KG1 (cell line): ENCODE measurements around the gene ZNF532.

Source experiments
- DNase-seq: peaks from one replicate; lab custom pipeline; 2025; lab: John Stamatoyannopoulos, UW

ZNF532 gene

DNA sequence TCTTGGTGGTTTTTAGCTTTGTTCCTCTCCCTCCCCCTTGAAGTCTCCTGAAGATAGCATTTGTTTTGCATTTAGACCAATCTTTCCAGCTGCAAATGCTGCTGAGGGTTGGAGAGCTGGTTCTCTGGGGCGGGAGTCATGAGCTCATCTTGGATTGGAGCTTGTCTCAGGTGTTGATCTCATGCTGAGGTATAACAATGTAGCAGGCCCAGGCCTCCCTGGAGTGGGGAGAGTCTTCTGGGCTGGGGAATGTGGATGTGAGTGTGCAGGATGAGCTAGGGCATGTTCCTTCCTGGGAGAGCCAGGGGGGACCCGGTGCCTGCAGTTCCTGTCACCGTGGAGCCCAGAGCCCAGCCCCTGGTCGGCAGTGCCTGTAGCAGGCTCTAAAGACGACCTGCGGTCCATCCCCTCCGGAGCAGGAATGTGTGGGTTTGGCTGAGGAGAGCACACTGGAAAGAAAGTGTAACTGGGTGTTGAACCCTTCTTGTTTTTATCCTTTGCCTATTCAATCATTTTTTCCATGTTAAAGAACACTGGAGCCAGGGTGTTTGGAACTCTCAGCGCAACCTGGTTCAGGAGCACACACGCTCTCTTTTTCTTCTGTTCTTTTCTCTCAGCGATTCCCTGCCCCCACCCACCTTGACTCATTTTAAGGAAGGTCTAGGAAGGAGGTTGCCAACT lies 2.7 kb downstream of the ZNF532 start:
- DNase-seq: no peak

DNA sequence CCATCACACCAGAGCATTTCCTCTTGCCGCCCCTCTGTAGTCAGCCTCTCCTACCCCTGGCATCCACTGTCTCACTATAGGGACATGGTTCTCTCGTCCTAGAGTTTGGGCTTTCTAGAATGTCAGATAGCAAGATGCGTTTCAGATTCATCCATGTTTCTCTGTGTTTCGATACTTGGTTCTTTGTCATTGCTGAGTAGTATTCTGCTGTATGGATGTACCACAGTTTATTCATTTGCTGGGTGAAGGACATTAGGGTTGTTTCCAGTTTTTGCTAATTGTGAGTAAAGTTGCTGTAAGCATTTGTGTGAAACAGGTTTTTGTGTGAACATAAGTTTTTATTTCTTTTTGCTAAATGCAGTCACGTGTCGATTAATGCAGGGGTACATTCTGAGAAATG lies 3.8 kb downstream of the ZNF532 start:
- DNase-seq: no peak

DNA sequence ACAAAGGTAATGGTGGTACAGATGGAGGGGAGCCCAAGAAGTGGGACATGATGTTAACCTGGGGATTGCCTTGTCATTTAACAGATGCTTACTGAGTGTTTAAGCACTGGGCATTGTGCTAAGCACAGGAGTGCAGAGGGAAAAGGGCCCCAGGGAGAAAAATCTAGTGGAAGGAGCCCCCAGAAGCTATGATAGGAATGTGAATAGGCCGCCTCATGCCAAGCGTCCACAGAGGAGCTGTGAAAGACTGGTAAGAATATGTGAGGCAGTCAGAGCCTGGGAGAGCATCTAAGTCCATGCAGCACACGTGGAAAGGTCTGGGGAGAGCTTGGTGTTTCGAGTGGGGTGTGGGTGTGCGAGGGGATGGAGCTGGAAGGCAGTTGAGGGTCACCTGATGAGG lies 5.5 kb downstream of the ZNF532 start:
- DNase-seq: no peak

DNA sequence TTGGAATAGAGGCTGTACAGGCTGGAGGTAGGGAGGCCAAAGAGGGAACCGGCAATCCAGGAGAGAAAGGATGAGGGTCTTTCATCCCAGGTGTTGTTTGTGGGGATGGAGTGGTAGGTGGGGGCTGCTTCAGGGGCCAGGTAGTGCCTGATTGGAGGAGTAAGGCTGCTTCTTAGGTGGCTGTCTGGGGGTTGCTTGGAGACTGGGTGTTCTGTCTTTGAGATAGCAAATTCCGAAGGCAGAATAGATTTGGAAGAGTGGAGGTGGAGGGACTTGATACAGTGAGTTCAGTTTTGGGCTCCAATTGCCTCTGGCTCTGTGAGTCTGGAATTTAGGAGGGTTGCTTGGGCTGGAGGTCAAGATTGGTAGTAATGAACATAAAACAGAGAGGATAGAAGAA lies 5.9 kb downstream of the ZNF532 start:
- DNase-seq: no peak

DNA sequence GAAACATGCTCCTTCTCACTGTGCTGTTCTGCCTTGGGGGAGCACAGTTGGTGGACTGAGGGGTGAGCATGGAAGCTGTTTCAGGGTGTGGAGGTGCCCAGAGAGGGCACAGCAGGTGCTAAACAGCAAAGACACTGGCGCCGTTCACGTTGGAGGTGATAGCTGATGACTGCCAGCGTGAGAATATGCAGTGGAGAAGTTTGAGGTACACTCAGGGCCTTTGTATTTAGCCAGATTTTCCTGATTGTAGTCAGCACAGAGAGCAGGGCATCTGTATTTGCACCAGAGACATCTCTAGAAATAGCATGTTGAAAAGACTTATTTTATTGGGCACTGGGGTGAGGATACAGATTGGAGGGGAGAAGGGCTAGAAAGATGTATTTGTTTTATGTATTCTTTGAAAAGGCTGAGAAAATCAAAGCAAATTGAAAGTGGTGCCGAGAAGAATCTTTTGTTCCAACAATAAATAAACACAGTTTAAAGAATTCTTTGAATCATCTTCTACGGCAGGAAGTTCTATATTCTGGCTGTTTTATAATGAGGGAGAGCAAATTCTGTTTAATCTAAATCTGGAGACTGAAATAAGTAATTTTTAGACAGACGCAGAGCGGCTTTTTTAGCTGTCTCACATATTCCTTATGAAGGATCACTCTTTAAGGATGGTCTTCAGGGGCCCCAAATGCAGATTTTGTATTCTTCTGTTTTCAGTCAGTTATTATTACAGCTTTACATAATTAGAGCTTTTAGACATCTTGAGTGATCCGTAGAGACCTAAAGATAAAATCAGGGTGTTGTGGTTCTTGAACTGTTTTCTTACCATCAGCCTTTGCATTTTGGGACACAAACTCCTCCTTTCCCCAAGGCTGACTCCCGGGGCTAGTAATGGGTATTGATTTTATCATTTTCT lies 7.1 kb downstream of the ZNF532 start:
- no peak for DNase-seq

DNA sequence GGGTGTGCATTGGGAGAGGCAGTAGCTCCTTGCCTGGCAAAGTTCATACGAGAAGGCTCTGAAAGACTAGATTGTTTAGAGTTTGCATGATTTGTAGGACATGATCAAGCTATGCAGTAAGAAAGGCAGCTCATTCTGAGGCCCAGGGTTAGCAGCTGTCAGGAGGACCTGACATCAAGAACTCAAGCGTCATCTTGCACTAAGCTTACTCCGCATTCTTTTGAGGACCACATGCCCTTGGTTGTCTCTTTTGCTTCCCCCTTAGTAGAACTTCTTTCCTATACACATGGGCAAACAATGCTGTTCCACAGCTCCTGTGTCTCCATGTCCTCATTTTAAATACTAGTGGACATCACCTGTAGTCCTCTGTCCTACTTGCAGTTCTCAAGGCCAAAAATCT lies 14.0 kb downstream of the ZNF532 start:
- no peak for DNase-seq

DNA sequence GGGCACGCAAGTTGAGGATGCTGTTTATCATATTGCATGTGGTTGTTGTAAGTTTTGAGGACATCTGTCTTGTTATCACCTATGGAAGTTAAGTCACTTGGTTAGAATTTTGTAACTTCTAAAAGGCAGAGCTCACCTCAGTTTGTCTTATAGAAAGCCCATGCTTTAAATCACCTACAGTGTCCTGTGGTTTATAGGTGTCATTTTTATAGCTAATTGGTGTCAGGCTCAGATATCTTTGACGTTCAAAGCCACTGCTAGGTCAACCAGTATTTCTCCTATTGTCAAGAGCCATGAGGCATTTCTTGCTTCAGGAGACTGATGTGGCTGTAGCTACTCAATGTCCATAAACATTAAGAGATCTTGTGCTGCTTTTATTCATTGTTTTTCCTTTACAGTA lies 16.8 kb downstream of the ZNF532 start:
- no peak for DNase-seq

DNA sequence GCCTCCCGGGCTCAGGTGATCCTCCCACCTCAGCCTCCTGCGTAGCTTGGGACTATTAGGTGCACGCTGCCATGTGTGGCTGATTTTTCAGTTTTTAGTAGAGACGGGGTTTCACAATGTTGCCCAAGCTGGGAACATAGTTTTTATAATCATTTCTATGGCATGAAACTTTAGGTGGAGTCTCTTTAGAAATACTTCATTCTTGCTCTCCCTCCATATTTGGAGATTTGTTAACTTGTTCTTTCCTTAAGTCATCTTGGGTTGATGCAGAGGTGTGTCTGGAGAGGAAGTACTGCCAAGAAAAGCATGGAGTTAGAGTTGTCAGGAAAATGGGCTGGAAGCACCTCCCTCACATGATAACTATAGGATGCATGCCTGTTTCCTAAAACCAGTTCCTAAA lies 17.4 kb downstream of the ZNF532 start:
- no peak for DNase-seq

DNA sequence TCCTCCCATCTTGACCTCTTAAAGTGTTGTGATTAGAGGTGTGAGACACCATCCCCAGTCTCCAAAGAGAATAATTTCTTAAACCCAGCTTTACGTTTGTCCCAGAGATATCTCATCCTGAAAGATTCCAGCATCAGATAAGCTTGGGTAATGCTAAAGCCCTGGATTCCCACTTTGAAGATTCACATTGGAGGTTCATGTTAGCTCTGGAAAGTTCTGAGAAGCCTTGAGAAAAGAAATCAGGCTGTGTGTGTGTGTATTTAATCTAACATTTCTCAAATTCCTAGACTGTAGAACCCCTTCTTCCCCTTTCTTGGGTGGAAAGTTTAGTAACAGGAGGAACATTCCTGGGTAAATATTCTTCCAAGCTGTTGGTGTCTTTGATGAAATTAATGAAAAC lies 18.0 kb downstream of the ZNF532 start:
- DNase-seq: no peak

DNA sequence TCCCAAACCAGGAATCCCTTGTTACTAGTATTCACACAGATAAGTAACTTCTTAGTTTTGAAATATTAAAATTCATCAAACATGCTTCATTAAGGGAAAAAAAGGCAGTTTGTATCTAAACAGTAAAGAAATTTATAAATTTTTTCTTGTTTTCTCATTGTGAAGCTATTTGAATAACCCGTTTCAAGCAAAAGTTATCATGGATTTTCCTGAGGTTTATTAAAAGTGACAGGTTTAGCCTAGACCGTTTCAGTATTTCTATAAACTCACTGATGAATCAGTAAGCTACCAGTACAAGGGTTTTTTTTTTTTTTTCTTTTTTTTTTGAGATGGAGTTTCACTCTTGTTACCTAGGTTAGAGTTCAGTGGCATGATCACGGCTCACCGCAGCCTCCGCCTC lies 20.0 kb downstream of the ZNF532 start:
- DNase-seq: no peak

DNA sequence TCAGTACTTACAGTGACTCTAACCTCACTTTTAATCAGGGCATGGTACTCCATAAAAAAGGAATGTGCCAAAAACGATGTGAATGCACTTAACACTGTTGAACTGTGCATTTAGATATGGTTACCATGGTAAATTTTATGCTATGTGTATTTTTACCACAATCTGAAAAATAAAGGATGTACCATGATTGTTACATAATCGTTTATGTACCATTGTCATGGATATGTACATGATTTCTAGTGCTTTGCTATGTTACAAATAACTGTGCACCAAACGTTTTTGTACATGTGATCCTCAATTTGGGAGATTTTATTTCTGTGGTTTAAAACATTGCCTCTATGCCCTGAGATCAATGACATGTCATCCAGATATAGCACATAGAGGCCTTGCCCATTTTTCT lies 21.8 kb downstream of the ZNF532 start:
- DNase-seq: no peak

DNA sequence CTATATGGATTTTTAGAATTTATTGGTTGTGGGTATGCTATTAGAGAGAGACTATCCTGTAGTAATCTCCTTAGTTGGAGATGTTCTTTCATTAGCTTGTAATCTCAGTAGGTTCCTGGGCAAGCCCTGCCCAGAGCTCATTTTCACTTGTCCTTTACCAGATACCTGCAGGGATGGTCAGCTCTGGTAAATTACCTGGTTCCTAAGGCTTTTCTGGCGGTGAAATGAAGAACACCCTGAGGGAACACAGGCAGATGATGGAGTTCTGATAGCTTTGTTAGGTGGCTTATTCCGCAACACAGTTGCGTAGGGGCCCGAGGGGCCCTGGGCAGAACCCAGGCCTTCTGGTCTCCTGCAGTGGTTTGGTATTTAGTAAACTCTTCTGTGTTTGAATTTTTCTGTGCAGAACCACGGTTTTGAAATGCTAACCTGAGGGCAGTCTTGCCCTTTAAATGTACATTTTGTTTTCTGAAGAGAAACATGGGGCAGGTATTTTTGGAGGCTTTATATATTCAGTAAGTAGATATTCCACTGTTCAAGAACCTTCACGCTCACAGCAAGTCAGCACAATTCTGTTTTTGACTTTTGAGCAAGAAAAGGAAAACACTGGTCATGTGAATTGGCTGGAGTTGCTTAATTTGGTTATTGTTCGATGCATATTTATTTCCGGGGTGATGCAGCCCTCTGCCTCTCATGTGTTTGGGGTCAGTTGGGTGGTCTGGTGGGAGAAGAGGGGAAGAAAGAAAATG lies 22.4 kb downstream of the ZNF532 start:
- DNase-seq: no peak

DNA sequence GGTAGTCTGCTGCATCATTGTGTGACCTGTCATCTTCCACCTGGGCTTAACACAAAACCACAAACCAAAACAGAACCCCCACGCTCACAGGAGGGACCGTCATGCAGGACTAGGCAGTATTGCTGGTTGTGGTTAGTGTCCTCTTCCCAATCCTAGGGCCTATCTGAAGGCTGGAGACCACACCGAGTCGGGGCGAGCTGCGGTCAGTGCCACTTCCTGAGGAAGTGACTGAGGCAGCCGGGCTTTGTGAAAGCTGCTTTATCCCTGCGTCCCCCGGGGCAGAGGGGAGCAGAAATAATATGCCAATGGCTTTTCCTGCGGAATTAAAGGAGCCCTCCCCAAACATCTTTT lies 22.9 kb downstream of the ZNF532 start:
- peak; percentile 71 for DNase-seq

DNA sequence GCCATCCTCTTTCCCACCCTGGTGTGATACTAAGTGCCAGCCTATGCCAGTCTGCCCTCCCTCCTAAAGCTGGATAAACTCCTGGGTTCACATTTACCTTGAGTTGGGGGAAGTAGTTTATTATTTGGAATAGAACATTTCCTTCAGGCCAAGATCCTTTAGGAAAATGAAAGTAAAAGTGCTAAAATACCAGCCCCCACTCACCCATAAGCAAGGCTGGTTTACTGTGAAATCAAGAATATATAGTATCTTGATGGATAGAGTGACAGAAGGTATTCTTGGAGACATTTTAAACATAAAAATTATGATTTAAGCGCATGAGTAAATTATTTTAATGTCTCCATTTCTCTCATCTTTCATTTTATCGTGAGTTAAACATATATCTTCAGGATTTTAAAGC lies 27.1 kb downstream of the ZNF532 start:
- DNase-seq: no peak

DNA sequence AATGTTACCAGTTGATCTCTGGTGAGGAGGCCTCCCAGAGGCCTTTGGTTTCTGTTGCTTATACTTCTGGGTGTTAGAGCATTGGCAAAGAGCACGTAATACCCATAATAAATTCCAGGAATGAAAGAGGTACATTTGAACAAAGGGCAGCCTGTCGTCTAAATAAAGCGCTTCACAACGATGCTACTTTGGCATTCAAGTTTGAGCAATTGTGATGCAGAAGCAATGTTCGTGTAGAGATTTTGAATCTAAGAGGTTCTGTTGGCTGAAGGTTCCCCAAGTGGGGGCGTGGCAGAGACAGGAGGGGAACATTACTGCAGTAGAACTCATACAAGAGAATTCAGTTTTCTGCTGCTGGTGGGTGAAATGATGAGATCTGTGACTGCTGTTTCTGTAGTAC lies 27.8 kb downstream of the ZNF532 start:
- DNase-seq: no peak

DNA sequence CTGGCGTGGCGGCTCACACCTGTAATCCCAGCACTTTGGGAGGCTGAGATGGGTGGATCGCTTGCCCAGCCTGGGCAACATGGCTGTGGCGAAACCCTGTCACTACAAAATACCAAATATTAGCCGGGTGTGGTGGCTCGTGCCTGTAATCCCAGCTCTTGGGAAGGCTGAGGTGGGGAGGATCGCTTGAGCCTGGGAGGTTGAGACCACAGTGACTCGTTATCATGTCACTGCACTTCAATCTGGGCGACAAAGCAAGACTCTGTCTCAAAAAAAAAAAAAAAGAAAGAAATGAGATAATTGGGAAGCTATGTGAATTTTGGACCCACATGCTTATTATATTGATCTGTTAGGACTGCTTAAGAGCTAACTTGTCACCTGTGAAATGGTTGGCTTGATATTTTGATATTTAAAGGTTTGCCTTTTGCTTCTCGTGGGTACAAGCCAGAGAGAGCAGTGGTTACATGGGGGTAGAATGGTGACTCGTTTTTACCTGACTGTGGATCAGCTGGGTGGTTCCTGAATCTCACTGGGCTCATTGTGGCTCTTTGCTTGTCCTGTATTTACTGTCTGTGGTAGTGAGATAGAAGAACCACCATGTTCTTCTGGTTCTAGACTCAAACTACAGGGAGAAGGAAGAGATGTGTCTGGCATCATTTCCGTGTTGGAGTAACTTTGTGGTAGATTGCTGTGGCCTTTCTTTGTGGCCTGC lies 28.9 kb downstream of the ZNF532 start:
- DNase-seq: no peak

DNA sequence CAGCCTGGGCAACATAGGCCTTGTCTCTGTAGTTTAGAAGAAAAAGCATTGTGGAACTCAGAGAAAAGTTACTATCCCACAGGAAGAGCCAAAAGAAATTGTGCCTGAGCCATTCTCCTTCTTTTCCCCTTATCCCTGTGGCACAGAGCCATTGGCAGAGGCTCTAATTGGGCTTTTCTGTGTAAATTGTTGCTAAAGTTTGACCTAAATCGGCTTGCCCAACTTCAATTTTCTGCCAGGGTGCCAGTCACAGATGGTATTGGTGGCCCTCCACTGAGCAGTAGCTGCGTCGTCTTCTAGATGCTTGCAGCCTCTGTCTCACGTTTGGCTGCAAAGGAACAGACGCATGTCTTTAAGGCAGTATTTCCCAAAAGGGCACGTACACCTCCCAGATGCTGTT lies 30.3 kb downstream of the ZNF532 start:
- DNase-seq: no peak

DNA sequence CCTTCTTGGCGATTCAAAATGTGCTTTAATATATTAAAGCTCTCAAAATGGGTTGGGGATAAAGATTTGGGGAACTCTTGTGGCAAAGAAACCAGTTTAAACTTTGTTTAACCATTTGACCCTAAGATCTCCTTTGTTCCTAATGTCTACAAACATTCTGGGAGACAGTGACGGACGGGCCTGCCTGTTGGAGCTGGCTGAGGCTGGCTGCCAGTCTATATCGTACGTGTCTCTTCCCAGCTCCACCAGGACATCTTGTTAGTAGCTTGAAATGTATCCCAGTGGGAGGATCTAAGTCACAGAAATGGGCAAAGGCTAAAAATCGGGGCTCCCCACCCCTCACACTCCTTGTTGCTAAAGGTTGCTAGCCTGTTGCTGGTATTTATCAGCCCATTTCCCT lies 30.7 kb downstream of the ZNF532 start:
- no peak for DNase-seq

DNA sequence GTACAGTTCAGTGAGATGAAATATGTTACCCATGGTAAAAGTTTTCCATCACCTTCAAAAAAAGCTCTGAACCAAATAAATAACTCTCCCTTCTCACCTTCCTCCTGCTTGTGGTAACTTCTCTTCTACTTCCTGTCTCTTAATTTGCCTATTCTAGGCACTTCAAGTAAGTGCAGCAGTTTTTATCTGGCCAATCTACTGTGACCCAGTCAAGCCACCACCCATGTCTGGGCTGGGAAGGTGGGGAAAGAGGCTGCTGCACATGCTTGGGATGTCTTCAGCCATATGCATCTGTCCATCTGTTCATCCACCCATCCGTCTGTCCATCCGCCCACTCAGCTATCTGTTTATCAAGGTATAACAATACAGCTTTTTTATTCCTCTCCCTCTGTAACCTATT lies 31.6 kb downstream of the ZNF532 start:
- no peak for DNase-seq

DNA sequence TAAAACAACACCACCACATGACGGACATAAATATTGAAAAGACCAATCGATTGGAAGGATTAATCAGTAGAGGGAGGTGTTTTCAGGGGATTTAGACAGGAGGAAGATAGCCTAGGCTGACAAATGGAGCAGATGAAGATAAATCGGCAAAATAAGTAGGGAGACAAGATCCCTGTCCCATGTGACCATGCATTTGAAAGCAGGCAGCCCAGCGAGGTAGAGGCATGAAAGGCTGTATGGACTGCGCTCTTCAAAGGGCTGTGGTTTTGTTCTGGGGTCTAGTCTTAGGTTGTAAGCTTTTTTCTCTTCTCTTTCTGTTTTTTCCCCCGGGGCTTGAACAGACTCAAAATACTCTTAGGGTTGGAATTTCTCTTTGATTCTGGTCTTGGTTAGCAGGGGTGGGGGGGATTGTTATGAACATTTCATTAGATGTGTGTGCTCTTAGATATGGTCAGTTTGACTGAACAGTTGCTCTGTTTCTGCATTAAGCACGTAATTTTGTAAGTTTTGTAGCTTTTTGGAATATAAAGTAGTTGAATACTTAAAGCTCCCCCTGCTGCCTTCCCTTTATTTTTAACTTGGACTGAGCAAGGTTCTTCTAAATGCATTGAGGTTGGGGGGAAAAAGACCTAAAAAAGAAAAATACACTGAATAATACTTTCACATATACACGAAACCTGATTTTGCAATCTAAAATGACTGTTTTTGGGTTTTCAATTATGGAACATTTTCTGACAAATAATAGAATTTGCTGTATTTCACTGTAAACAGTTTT lies 32.2 kb downstream of the ZNF532 start:
- no peak for DNase-seq

DNA sequence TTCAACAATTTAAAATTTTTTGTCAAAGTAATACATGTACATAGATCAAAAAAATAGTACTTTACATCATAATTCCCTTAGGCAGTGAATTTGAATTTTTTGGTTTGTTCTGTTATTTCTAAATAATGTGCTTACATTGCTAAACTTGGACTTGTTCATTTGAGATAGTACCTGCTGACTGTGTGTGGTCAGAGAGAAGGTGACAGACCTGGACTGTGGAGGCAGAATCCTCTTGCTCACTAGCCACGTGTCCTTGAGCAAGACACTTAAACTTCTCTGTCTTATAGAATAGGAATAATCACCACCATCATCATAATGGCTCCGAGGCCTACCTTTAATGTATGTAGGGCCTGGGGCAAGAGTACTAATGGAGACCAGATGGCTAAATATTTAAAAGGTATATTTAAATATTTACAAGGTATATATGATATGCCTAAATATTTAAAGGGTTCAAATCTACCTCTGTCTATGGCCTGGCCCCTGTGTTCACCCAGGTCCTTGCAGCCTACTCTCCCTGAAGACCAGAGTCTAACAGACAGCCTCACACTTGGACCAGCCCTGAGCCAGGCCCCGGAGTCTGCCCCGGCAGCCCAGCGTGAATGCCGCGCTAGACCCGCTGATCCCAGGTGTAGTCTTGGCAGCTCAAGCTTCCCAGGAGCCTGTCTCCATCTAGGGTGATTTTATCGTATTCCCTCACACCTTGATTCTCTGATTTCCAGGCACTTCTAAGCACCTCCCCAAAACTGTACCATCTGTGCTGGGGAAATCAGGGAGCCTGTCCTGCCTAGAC lies 33.5 kb downstream of the ZNF532 start:
- DNase-seq: no peak
